ENCODE data around the gene DPP9.

Gene DPP9

GRCh38 chr19:4660181-4660791 lies 63.4 kb downstream of the DPP9 start:
- no peak overlapping the region for H3K27ac ChIP-seq
- TF ChIP-seq, protein P1, sequence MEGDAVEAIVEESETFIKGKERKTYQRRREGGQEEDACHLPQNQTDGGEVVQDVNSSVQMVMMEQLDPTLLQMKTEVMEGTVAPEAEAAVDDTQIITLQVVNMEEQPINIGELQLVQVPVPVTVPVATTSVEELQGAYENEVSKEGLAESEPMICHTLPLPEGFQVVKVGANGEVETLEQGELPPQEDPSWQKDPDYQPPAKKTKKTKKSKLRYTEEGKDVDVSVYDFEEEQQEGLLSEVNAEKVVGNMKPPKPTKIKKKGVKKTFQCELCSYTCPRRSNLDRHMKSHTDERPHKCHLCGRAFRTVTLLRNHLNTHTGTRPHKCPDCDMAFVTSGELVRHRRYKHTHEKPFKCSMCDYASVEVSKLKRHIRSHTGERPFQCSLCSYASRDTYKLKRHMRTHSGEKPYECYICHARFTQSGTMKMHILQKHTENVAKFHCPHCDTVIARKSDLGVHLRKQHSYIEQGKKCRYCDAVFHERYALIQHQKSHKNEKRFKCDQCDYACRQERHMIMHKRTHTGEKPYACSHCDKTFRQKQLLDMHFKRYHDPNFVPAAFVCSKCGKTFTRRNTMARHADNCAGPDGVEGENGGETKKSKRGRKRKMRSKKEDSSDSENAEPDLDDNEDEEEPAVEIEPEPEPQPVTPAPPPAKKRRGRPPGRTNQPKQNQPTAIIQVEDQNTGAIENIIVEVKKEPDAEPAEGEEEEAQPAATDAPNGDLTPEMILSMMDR (conservative IDR thresholded peaks at IDR 0.05), result no peak; the same call in 1 of the 2 replicates
- TF ChIP-seq ZFX (IDR thresholded peaks at IDR 0.05), result no peak

GRCh38 chr19:4657835-4658234 lies 65.8 kb downstream of the DPP9 start:
- H3K27ac ChIP-seq, result no peak overlapping the region
- TF ChIP-seq, protein P1 (conservative IDR thresholded peaks at IDR 0.05), result no peak
- TF ChIP-seq ZFX (IDR thresholded peaks at IDR 0.05), result no peak

DNA sequence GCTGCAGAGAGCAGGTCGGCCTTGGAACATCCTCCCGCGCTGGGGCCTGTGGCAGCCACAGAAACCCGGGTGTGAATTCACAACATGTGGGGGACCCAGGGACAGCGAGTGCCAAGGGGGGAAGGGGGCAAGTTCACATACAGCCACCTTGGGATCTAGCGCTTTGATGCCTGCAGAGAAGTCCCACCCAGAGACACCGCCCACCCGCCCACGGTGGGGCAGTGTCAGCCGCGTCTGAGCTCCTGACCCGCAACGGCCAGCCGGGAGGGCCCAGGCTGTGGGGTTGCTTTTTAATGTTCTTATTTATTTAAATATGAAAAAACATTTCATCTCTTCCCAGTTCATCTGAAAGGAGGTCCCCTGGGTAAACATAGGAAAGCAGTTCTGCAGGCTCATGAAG lies 66.4 kb downstream of the DPP9 start:
- TF ChIP-seq ZFX (IDR thresholded peaks at IDR 0.05), result no peak
- TF ChIP-seq, protein P1 (conservative IDR thresholded peaks at IDR 0.05), result no peak

GRCh38 chr19:4656102-4656501 lies 67.5 kb downstream of the DPP9 start:
- no peak overlapping the region for H3K27ac ChIP-seq
- no peak for TF ChIP-seq ZFX (IDR thresholded peaks at IDR 0.05)
- TF ChIP-seq, protein P1 (conservative IDR thresholded peaks at IDR 0.05), result no peak

More for the DNA sequence above, 66.4 kb downstream of the DPP9 start:
- H3K27ac ChIP-seq, result no peak overlapping the region

GRCh38 chr19:4654437-4655361 lies 68.9 kb downstream of the DPP9 start:
- no peak for TF ChIP-seq ZFX (IDR thresholded peaks at IDR 0.05)
- TF ChIP-seq, protein P1 (conservative IDR thresholded peaks at IDR 0.05), result no peak
- H3K27ac ChIP-seq, result no peak overlapping the region

GRCh38 chr19:4653793-4654436 lies 69.7 kb downstream of the DPP9 start:
- TF ChIP-seq, protein P1 (conservative IDR thresholded peaks at IDR 0.05), result no peak
- TF ChIP-seq ZFX (IDR thresholded peaks at IDR 0.05), result no peak
- no peak overlapping the region for H3K27ac ChIP-seq

DNA sequence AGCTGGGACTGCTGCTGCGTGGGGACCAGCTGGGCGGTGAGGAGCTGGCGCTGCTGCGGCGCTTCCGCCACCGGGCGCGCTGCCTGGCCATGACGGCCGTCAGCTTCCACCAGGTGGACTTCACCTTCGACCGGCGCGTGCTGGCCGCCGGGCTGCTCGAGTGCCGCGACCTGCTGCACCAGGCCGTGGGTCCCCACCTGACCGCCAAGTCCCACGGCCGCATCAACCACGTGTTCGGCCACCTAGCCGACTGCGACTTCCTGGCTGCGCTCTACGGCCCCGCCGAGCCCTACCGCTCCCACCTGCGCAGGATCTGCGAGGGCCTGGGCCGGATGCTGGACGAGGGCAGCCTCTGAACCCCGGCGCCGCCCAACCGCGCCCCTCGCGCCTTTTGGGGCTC lies 71.6 kb downstream of the DPP9 start:
- no peak for TF ChIP-seq ZFX (IDR thresholded peaks at IDR 0.05)
- TF ChIP-seq, protein P1 (conservative IDR thresholded peaks at IDR 0.05), result no peak
- H3K27ac ChIP-seq, result no peak overlapping the region
